Duodenal mucosa (tissue), 2 donors: ENCODE measurements around the gene SLC44A3.

Experiments
- H3K27ac ChIP-seq: one replicate; pipeline ENCODE4 v1.7.0; 2013; ENCODE audit warnings: low read depth, low read length
- H3K27me3 ChIP-seq, 2 donors: one replicate each; pipeline ENCODE4 v1.7.0; 2013; ENCODE audit warnings: low read length in 2 of 2, control low read depth in 1 of 2; ENCODE audit not compliant: insufficient read depth in 2 of 2, control insufficient read depth in 1 of 2
- H3K36me3 ChIP-seq, 2 donors: one replicate each; pipeline ENCODE4 v1.7.0; 2013; ENCODE audit warnings: low read length in 2 of 2, control low read depth in 1 of 2; ENCODE audit not compliant: insufficient read depth in 2 of 2, control insufficient read depth in 1 of 2
- H3K4me1 ChIP-seq, 2 donors: one replicate each; pipeline ENCODE4 v1.7.0; 2013; ENCODE audit warnings: low read length in 2 of 2, control low read depth in 1 of 2; ENCODE audit not compliant: insufficient read depth in 2 of 2, control insufficient read depth in 1 of 2
- H3K4me3 ChIP-seq, 2 donors: one replicate each; pipeline ENCODE4 v1.7.0; 2013; ENCODE audit warnings: low read length in 2 of 2, low read depth in 1 of 2
- H3K9ac ChIP-seq, 2 donors: one replicate each; pipeline ENCODE4 v1.7.0; 2013; ENCODE audit warnings: low read length in 2 of 2, low read depth in 1 of 2
- H3K9me3 ChIP-seq, 2 donors: one replicate each; pipeline ENCODE4 v1.7.0; 2013; ENCODE audit warnings: low read length in 2 of 2, control low read depth in 1 of 2; ENCODE audit not compliant: control insufficient read depth in 1 of 2

The SLC44A3 gene

DNA sequence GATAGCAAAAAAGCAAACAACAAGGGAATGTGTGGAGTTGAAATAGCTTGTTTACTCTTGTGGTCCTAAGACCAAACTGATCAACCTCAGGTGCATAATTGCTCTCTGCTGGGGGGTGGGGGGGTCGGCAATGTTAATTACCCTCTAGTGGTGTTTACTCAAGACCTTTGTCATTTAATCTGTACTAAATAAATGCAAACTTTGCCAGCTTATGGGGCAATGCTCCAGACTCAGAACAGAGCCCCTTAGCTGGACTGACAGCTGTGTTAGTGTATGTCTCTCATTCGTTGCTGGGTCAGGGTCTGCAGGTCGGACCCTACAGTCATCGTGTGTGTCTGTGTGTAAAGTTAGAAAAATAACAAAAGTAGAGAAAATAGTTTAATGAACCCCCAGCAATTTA, 7.2 kb upstream of the SLC44A3 start:
- Histone ChIP-seq H3K27me3 (no peaks in the 10 kb centered on the region), H3K4me3 (no peak overlapping the region), H3K27ac (no peak overlapping the region), H3K9me3 (no peaks in the 10 kb centered on the region), H3K9ac (no peak overlapping the region), H3K36me3 (no peaks in the 10 kb centered on the region), H3K4me1 (peaks cover 4 to 15% of the 10 kb centered on the region in 2 donors)

DNA sequence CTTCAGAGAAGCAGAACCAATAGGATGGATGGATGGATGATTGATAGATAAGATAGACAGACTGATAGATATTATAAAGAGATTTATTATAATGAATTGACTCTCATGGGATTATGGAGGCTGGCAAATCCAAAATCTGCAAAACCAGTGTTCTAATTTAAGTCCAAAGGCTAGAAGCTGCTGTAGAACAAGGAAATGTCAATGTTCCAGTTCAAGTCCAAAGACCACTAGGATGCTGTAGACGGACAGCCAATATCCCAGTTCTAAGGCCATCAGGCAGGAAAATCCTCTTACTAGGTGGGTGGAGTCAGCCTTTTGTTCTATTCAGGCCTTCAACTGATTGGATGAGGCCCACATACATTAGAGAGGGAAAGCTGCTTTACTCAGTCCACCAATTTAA, 4.1 kb upstream of the SLC44A3 start:
- H3K27ac ChIP-seq: no peak overlapping the region
- peaks cover 0 to 9% of the 10 kb centered on the region in 2 donors for H3K4me1 ChIP-seq
- H3K4me3 ChIP-seq: no peak overlapping the region

DNA sequence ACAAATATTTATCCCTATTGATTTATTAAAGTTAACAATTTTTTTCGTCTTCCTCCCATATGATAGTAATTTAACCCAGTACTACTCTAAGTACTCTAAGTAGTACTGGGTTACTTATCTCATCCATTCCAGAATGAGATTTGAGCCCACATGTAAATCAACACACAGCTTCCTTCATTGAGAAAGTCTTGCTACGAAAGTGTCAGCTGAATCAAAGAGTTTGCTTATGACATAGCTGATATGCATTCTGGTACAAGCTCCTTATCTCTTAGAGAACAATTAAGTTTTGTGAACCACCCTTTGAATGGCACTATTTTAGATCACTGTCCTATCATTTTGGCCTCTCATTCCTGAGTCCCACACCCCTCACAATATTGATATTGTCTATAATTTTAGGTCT, 2.4 kb upstream of the SLC44A3 start:
- Histone ChIP-seq H3K9me3 (no peaks in the 10 kb centered on the region), H3K27ac (no peak overlapping the region)

More for the DNA sequence above, 4.1 kb upstream of the SLC44A3 start:
- no peaks in the 10 kb centered on the region for H3K27me3 ChIP-seq
- no peaks in the 10 kb centered on the region for H3K9me3 ChIP-seq
- no peak overlapping the region for H3K9ac ChIP-seq
- no peaks in the 10 kb centered on the region for H3K36me3 ChIP-seq

GRCh38 chr1:94819238-94819944, 766 bp upstream of the SLC44A3 start:
- peaks cover 16 to 27% of the 10 kb centered on the region in 2 donors for H3K4me1 ChIP-seq
- H3K36me3 ChIP-seq: no peaks in the 10 kb centered on the region
- peak overlapping the region; percentile 79 to 80 for H3K4me3 ChIP-seq
- no peaks in the 10 kb centered on the region for H3K27me3 ChIP-seq
- H3K9ac ChIP-seq: peak overlapping the region; percentile 78 to 89
- no peaks in the 10 kb centered on the region for H3K9me3 ChIP-seq
- peak overlapping the region; percentile 8 for H3K27ac ChIP-seq

More for the DNA sequence above, 2.4 kb upstream of the SLC44A3 start:
- H3K36me3 ChIP-seq: no peaks in the 10 kb centered on the region
- no peaks in the 10 kb centered on the region for H3K27me3 ChIP-seq
- H3K9ac ChIP-seq: no peak overlapping the region
- H3K4me1 ChIP-seq: peaks cover 9 to 16% of the 10 kb centered on the region in 2 donors
- H3K4me3 ChIP-seq: no peak overlapping the region

DNA sequence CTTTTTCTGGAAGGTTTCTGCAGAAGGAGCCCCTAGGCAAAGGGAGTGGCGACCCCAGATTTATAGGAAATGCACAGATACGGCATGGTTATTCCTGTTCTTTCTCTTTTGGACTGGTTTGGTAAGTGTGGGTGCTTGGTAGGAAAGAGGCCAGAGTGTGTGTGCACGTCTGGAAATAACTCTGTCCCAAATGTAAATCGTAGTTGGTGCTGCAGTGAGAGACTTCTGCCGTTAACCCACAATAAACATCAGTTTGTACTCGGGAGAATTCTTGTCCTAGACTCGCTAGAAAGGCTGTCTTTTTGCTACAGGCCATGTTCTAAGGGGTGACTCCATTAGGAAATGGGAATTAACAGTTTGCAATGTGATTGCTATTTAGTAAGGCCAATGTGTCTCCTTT, 779 bp downstream of the SLC44A3 start:
- Histone ChIP-seq H3K9me3 (no peaks in the 10 kb centered on the region), H3K36me3 (peaks cover 0 to 5% of the 10 kb centered on the region in 2 donors), H3K9ac (peak overlapping the region; percentile 61 to 65), H3K27me3 (no peaks in the 10 kb centered on the region), H3K4me1 (peaks cover 16 to 27% of the 10 kb centered on the region in 2 donors), H3K27ac (peak overlapping the region; percentile 65), H3K4me3 (peak overlapping the region; percentile 76 to 79)

DNA sequence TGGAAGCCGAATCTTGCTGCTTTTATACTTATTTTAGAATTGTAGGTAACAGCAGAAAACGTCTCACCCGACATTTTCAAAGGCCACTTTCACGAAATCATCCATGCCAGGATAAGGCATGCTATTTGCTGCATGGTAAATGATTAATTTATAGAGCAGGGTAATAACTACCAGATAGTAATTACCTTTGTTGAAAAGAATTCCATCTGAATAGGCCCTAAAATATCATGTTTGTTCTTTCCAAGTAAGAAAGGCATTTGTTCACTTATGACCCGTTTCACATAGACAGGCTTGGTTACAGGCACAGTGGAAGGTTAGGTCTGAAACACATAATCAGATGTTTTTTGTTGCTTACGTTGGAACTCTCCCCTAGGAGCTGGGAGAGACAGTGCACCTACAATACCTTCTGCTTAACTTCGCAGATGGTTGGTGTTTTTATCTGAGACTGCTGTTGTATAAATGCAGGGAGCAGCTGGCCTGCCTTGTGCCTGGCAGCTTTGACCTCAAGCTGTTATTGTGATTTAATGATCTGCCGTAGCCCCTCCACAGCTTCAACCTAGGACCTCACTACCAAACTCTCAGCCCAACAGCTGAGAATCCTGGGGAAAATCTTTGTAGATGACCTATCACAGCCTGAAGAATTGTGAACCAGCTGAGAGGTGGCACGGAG, 1.6 kb downstream of the SLC44A3 start:
- Histone ChIP-seq H3K27ac (peak overlapping the region; percentile 65), H3K9me3 (no peaks in the 10 kb centered on the region), H3K27me3 (no peaks in the 10 kb centered on the region), H3K9ac (peak overlapping the region; percentile 40 to 65), H3K36me3 (peaks cover 0 to 9% of the 10 kb centered on the region in 2 donors), H3K4me1 (peaks cover 16 to 27% of the 10 kb centered on the region in 2 donors), H3K4me3 (peak overlapping the region; percentile 76 to 79)

- peaks cover 16 to 21% of the 10 kb centered on the region in 2 donors for H3K4me1 ChIP-seq
- H3K4me3 ChIP-seq: no peak overlapping the region
- H3K9me3 ChIP-seq: no peaks in the 10 kb centered on the region
- H3K9ac ChIP-seq: no peak overlapping the region
- H3K27ac ChIP-seq: no peak overlapping the region
- peaks cover 8 to 23% of the 10 kb centered on the region in 2 donors for H3K36me3 ChIP-seq
- H3K27me3 ChIP-seq: no peaks in the 10 kb centered on the region
Measured at GRCh38 chr1:94823116-94823515, 3.0 kb downstream of the SLC44A3 start.

DNA sequence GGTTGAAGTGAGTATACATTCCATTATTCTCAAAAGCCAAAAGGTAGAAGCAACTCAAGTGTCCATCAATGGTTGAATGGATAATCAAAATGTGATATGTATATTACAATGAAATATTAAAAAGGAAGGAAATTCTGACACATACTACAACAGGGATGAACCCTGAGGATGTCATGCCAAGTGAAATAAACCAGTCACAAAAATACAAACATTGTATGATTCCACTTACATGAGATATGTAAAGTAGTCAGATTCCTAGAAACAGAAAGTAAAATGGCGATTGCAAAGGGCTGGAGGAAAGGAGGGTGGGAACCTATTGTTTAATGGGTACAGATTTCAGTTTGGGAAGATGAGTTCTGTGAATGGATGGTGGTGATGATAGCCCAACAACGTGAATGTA, 5.8 kb downstream of the SLC44A3 start:
- Histone ChIP-seq H3K27ac (no peak overlapping the region), H3K27me3 (no peaks in the 10 kb centered on the region), H3K36me3 (peaks cover 14 to 35% of the 10 kb centered on the region in 2 donors), H3K9ac (no peak overlapping the region), H3K4me1 (peaks cover 16 to 18% of the 10 kb centered on the region in 2 donors), H3K4me3 (no peak overlapping the region), H3K9me3 (no peaks in the 10 kb centered on the region)

DNA sequence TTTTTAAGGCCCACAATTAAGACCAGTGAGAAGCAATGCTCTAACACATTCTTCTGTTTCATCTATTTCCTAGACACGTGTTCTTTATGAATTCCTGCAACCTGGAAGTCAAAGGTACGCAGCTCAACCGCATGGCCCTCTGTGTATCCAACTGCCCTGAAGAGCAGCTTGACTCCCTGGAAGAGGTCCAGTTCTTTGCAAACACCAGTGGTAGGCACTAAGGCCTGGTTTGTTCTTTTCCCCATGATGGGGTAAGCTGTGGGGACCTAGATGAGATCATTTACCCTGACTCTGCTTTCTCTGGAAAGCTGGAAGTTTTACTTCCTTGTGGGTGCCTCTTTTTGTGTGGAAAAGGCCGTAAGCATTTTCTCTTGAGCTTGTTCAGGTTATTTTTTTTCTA, 7.3 kb downstream of the SLC44A3 start:
- H3K4me1 ChIP-seq: peaks cover 9 to 14% of the 10 kb centered on the region in 2 donors
- H3K27me3 ChIP-seq: no peaks in the 10 kb centered on the region
- no peak overlapping the region for H3K9ac ChIP-seq
- no peak overlapping the region for H3K4me3 ChIP-seq
- no peak overlapping the region for H3K27ac ChIP-seq
- H3K36me3 ChIP-seq: peaks cover 16 to 43% of the 10 kb centered on the region in 2 donors
- H3K9me3 ChIP-seq: no peaks in the 10 kb centered on the region

DNA sequence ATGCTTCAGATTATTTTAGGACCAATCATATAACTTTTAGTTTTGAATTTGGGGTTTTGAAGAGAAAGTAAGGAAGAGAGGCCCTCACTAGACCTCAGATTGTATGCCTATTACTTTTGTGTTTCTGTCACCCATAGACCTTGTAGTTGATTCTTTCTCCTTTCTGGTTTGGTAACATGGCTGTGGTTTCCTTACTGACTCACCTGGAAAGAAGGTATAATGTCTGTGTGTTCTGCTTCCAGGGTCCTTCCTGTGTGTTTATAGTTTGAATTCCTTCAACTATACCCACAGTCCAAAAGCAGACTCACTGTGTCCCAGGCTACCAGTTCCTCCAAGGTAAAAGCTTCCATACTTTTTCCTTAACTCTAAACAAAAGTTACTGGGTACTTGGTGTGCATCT, 8.1 kb downstream of the SLC44A3 start:
- Histone ChIP-seq H3K9me3 (no peaks in the 10 kb centered on the region), H3K9ac (no peak overlapping the region), H3K4me1 (peaks cover 1 to 6% of the 10 kb centered on the region in 2 donors), H3K36me3 (peaks cover 16 to 43% of the 10 kb centered on the region in 2 donors), H3K27me3 (no peaks in the 10 kb centered on the region), H3K27ac (no peak overlapping the region), H3K4me3 (no peak overlapping the region)
